Measurements from ENCODE around the gene LCT. TPM values are rescaled to one million over a fixed set of nuclear protein-coding genes. Genes with fewer than 3 reads are reported as not detected.

Gene LCT
- polyA plus RNA-seq, 3 donors = 0.04 TPM; not detected in 1

DNA sequence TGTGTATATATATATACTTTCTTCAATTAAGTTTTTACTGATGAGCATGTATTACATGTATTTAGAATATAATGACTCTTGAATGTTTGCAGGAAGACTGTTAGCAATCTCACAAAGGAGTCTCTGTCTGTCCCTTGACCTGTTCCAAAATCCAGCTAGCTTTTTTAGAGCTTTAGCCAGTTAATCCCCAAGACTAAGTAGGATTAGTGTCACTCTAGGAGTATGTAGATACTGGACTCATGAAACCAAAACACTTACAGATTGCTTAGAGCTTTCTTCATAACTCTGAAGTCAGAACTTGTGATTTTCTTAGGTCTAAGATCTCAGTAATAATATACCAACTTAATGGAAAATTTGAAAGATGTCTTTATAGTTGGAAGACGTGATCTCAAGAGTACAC lies 93.1 kb downstream of the LCT start:
- no peak for DNase-seq

DNA sequence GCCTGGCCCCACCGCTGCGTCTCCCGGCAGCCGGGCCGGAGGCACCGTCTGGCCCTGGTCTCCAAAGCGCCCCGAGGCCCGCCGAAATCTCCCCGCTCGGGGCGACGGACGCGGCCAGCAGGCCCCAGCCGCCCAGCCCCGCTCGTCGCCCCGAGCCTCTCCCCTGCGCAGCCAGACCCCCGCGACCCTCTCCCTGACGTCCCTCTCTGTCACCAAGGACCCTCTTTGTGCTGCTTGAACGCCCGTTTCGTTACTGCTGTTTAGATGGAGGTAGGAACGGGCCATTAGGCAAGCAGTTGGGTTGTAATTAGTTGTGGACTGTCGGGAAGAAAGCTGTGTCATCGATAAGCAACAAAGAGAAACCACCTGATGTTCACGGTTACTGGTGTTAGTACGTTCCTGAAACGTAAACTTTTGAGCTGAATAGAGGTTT lies 94.6 kb downstream of the LCT start:
- DNase-seq = peak; percentile 65

DNA sequence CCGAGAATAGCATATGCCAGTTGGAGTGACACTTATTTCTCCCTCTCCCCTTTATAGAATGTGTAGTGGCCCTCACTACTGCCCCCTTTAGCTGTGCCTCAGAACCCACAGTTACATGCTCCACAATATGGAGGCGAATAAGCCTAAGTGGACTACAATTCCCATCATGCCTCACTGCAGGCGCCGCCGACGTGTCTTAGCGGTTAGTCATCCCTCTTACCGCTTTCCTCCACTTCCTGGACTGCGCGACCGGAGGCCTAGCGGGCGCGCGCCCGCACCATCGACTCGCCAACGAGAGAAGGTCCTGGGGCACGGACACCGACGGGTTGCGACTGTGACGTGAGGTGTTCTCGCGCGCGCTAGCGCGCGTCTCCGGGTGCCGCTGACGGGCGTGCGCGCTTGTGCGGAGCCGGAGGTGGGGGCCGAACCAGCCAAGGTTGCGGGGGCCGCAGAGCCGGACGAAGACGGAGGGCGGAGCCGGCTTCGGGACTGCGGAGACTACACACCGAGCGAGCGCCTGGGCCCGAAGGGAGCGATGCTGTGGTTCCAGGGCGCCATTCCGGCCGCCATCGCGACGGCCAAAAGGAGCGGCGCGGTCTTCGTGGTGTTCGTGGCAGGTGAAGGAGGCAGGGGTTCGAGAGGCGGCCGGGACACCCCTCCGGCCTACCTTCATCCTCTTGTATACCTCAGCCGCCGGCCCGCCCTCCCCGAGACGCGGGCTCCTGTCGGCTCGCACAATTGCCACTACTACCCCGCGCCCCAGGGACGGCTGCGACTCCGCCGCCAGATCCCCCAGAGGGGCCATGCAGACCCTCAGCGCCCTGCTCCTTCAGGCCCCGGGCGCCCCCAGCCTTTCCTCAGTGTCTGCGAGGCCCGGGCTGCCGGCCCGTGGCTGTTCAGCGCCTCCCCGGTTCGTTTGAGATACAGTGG lies 95.3 kb downstream of the LCT start, which contains the start of gene UBXN4:
Gene UBXN4 (plus strand): TSS at position 461 of the 930 bp plus-strand sequence. CDS start 75 bp downstream, at position 536.
- DNase-seq = peak; percentile 98

DNA sequence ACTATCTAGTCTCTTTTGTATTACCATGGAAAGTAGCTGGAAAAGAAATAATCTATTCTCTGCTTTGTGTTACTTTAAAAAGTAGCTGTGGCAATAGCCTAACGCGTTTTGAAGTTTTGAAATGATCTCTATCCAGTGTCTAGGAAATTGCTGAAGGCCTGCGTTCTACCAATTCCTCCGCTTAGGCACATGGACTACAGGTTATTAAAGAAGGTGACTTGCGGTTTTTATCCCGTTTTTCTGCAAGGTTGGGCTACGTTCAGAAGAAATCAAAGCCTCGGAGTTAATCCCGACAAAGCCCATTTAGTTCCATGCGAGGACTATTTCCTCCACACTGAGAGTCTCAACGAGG lies 96.0 kb downstream of the LCT start:
- no peak for DNase-seq

DNA sequence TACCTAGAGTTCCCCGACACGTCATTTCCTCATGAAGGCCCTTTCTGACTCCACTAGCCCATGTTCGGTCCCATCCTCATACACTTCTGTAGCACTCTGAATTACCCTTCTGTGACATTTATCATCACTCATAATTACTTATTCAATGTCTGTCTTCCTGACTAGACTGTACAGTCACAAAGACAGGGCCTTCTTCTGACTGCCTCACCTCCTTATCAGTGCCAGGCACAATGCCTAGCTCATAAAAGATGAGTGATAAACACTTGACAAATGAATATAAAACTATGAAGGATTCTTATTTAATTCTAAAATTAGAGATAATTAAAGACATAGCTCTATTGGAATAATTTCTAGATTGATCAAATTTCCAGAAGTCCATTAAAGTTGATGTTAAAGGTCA lies 96.8 kb downstream of the LCT start:
- no peak for DNase-seq

Other genes with a start within 250 kb of the LCT start
- gene UBXN4, start 95.3 kb downstream of the LCT start, polyA plus RNA-seq (ENCODE audit: insufficient read length in 3 of 3) = 100 to 1,000 TPM; 133 to 157 (median 147) TPM
- gene MCM6, start 39.3 kb upstream of the LCT start, polyA plus RNA-seq (ENCODE audit: insufficient read length in 3 of 3) = 10 to 100 TPM; 63.3 to 70.4 (median 64.5) TPM
- gene DARS1, start 148.4 kb upstream of the LCT start, polyA plus RNA-seq (ENCODE audit: insufficient read length in 3 of 3) = 100 to 1,000 TPM; 129 to 152 (median 139) TPM